Sigmoid colon (tissue), 7 donors: Measurements from ENCODE around the gene SMG7. TPM values are rescaled to one million over a fixed set of nuclear protein-coding genes. Genes with fewer than 3 reads are reported as not detected.

ENCODE experiments used
- DNase-seq: peaks from one replicate; pipeline ENCODE4 v3.0.0-alpha.2; 2019
- H3K27ac ChIP-seq, 4 donors: fragments of 200-600 bp; sonication (generic); one replicate each; pipeline ENCODE4 v1.5.1; 2016 to 2019; ENCODE audit warnings: mild to moderate bottlenecking in 1 of 4
- H3K27me3 ChIP-seq, 3 donors: fragments of 200-600 bp; sonication (generic); one replicate each; pipeline ENCODE4 v1.5.1; 2019; ENCODE audit warnings: mild to moderate bottlenecking in 1 of 3
- H3K36me3 ChIP-seq, 4 donors: fragments of 200-600 bp; sonication (generic); one replicate each; pipeline ENCODE4 v1.5.1; 2016 to 2019
- H3K4me1 ChIP-seq, 4 donors: fragments of 200-600 bp; sonication (generic); one replicate each; pipeline ENCODE4 v1.5.1; 2017 to 2019
- H3K4me3 ChIP-seq, 4 donors: fragments of 200-600 bp; sonication (generic); one replicate each; pipeline ENCODE4 v1.5.1; 2017 to 2019; ENCODE audit warnings: mild to moderate bottlenecking in 2 of 4, moderate library complexity in 1 of 4
- H3K9me3 ChIP-seq, 4 donors: fragments of 200-600 bp in 3 of 4; sonication (generic) in 3 of 4; one replicate each; pipeline versions ENCODE4 v1.5.1 to v1.6.1; 2013 to 2019
- EP300 ChIP-seq, 4 donors: sonication (generic); formaldehyde crosslinking; IDR thresholded peaks; one replicate each; pipeline ENCODE4 v1.6.1; 2017; ENCODE audit warnings: antibody characterized with exemption in 4 of 4
- POLR2A ChIP-seq, 2 donors: fragments of 450-650 bp; IDR thresholded peaks; one replicate each; pipeline ENCODE4 v1.6.1; 2016; ENCODE audit warnings: antibody characterized with exemption in 2 of 2, mild to moderate bottlenecking in 2 of 2, moderate library complexity in 2 of 2
- POLR2AphosphoS5 ChIP-seq, 4 donors: sonication (generic); formaldehyde crosslinking; IDR thresholded peaks; one replicate each; pipeline ENCODE4 v1.6.1; 2017; ENCODE audit warnings: antibody characterized with exemption in 4 of 4
- WGBS, 2 donors: extraction: QIAGEN DNeasy Blood & Tissue Kit; methylation state at CpG; one replicate each; pipeline ENCODE4 v1.1.7; 2013; 5-methylcytosine and 5-hydroxymethylcytosine counted together
- intact Hi-C: fragments of 100-400 bp; cut with DNase I; formaldehyde crosslinking; loops from one replicate; pipeline ENCODE4 v1.15.1; 2023
- polyA plus RNA-seq, 3 donors: library from polyadenylated mRNA; stranded (reverse); fragments of 200-250 nt; gene quantifications; one replicate each; pipeline ENCODE4 v1.2.3, GENCODE V29; 2013
- total RNA-seq, 4 donors: library from RNA; depleted of rRNA; stranded (reverse); fragments of >200 nt; gene quantifications; one replicate each; pipeline ENCODE4 v1.1.0, GENCODE V29; 2016
- TF ChIP-seq, protein P1 (sequence below), 4 experiments: fragments of 450-650 bp in 3 of 4; fragments of 200-600 bp in 1 of 4; IDR thresholded peaks; one replicate each; pipeline ENCODE4 v1.5.1; 2016 to 2019; ENCODE audit warnings: antibody characterized with exemption in 4 of 4, mild to moderate bottlenecking in 3 of 4, moderate library complexity in 2 of 4
- donor health status: healthy with polysubstance abuse.
- donor health status: Bipolar disorder and iron deficiency.
- donor health status: healthy.

The SMG7 gene
- total and polyA plus RNA-seq, 7 donors = 16.8 to 46.5 (median 31.9) TPM

- Histone ChIP-seq H3K4me3 (no peak overlapping the region), H3K27ac (no peak overlapping the region), H3K27me3 (no peaks in the 10 kb centered on the region), H3K9me3 (no peaks in the 10 kb centered on the region), H3K4me1 (peaks cover 0 to 44% (median 16%) of the 10 kb centered on the region in 4 donors), H3K36me3 (no peaks in the 10 kb centered on the region)
- no peak for DNase-seq
- TF ChIP-seq POLR2AphosphoS5 (IDR thresholded peaks at IDR 0.05) = no peak
- no peak for TF ChIP-seq EP300 (IDR thresholded peaks at IDR 0.05)
- TF ChIP-seq, protein P1, sequence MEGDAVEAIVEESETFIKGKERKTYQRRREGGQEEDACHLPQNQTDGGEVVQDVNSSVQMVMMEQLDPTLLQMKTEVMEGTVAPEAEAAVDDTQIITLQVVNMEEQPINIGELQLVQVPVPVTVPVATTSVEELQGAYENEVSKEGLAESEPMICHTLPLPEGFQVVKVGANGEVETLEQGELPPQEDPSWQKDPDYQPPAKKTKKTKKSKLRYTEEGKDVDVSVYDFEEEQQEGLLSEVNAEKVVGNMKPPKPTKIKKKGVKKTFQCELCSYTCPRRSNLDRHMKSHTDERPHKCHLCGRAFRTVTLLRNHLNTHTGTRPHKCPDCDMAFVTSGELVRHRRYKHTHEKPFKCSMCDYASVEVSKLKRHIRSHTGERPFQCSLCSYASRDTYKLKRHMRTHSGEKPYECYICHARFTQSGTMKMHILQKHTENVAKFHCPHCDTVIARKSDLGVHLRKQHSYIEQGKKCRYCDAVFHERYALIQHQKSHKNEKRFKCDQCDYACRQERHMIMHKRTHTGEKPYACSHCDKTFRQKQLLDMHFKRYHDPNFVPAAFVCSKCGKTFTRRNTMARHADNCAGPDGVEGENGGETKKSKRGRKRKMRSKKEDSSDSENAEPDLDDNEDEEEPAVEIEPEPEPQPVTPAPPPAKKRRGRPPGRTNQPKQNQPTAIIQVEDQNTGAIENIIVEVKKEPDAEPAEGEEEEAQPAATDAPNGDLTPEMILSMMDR (IDR thresholded peaks at IDR 0.05) = no peak
- TF ChIP-seq POLR2A (IDR thresholded peaks at IDR 0.05) = no peak
- 62 to 81% methylated on average over 1 of the region's 1 CpG for WGBS, 2 donors
- intact Hi-C loops = no loop called here
Observed at GRCh38 chr1:183484254-183484653, 12.0 kb downstream of the SMG7 start.

GRCh38 chr1:183484851-183485250 lies 12.6 kb downstream of the SMG7 start:
- TF ChIP-seq POLR2A (IDR thresholded peaks at IDR 0.05) (no peak), EP300 (IDR thresholded peaks at IDR 0.05) (no peak), POLR2AphosphoS5 (IDR thresholded peaks at IDR 0.05) (no peak)
- TF ChIP-seq, protein P1 (IDR thresholded peaks at IDR 0.05) = no peak
- Histone ChIP-seq H3K4me1 (peaks cover 0 to 38% (median 14%) of the 10 kb centered on the region in 4 donors), H3K36me3 (no peaks in the 10 kb centered on the region), H3K27me3 (no peaks in the 10 kb centered on the region), H3K27ac (no peak overlapping the region), H3K4me3 (no peak overlapping the region), H3K9me3 (no peaks in the 10 kb centered on the region)
- WGBS, 2 donors = 56 to 85% methylated on average over 1 of the region's 1 CpG
- no peak for DNase-seq
- intact Hi-C loops = no loop called here

DNA sequence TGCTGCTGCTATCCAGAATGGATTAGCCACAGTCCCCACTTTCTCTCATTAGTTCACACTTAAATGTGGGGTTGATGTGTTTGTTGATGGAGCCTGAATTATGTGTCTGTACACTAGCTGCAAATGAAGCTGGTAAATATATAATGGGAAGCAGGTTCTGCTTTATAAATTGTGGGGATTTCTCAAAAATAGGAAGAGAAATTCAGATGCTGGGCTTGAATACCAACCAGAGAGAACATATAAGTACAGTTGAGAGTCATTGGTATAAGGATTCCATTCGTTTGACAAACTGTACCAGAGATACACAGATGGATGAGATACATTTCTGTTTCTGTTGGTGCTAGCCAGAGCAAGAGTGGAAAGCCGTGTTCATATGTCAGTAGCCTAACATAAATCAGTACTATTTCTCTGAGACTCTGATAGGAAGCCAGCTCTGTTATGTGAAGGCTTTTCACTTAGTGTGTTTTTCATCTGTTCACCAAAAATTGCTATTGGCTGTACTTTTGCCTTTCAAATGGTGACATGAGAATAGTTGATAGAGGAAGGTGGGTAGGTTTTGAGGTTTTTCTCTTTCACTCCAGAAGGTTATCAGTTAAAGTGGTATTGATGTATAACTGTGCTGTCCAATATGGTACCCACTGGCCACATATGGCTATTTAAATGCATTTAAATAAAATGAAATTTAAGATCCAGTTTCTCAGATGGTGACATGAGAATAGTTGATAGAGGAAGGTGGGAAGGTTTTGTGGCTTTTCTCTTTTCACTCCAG lies 15.6 kb downstream of the SMG7 start:
- TF ChIP-seq POLR2AphosphoS5 (IDR thresholded peaks at IDR 0.05) (no peak), POLR2A (IDR thresholded peaks at IDR 0.05) (no peak), EP300 (IDR thresholded peaks at IDR 0.05) (no peak)
- TF ChIP-seq, protein P1 (IDR thresholded peaks at IDR 0.05) = no peak
- Histone ChIP-seq H3K36me3 (no peaks in the 10 kb centered on the region), H3K4me3 (no peak overlapping the region), H3K27ac (no peak overlapping the region), H3K27me3 (no peaks in the 10 kb centered on the region), H3K4me1 (peaks cover 0 to 15% (median 4%) of the 10 kb centered on the region in 4 donors), H3K9me3 (no peaks in the 10 kb centered on the region)
- intact Hi-C loops = no loop called here
- WGBS, 2 donors = 81 to 94% methylated on average over 2 of the region's 2 CpGs
- no peak for DNase-seq

DNA sequence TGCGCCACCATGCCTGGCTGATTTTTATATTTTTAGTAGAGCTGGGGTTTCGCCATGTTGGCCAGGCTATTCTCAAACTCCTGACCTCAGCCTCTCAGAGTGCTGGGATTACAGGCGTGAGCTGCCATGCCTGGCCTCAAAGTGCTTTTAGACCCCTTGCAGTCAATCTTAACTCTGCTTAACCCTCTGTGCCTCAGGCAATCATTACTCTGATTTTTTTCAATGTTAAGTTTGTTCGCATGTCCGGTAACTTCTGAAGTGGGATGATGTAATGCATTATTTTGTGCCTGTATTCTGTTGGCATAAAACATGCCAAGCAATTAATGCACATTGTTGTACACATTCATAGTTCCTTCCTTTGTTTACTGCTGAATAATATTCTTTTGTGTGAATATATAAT lies 18.6 kb downstream of the SMG7 start:
- 93 to 95% methylated on average over 5 of the region's 5 CpGs for WGBS, 2 donors
- H3K36me3 ChIP-seq = no peaks in the 10 kb centered on the region
- TF ChIP-seq, protein P1 (IDR thresholded peaks at IDR 0.05) = no peak
- no peak for TF ChIP-seq POLR2A (IDR thresholded peaks at IDR 0.05)
- TF ChIP-seq POLR2AphosphoS5 (IDR thresholded peaks at IDR 0.05) = no peak
- TF ChIP-seq EP300 (IDR thresholded peaks at IDR 0.05) = no peak

More for the DNA sequence above, 18.6 kb downstream of the SMG7 start:
- no peaks in the 10 kb centered on the region for H3K27me3 ChIP-seq
- peaks cover 0 to 10% (median 4%) of the 10 kb centered on the region in 4 donors for H3K4me1 ChIP-seq
- no peak overlapping the region for H3K4me3 ChIP-seq
- DNase-seq = no peak
- intact Hi-C loops = no loop called here
- H3K9me3 ChIP-seq = no peaks in the 10 kb centered on the region
- H3K27ac ChIP-seq = no peak overlapping the region
